Coronary artery (tissue), 2 donors: Measurements from ENCODE around the gene SLC25A53.

Experiments used
- DNase-seq: peaks from one replicate; pipeline ENCODE4 v3.0.0-alpha.2; 2017; ENCODE audit warnings: low spot score
- H3K27ac ChIP-seq, 2 donors: fragments of 200-600 bp; sonication (generic); one replicate each; pipeline ENCODE4 v1.5.1; 2016 to 2019
- H3K4me3 ChIP-seq: fragments of 200-600 bp; sonication (generic); 2 replicates; pipeline ENCODE4 v1.5.1; 2016; ENCODE audit warnings: mild to moderate bottlenecking, moderate library complexity
- TF ChIP-seq, protein P1 (sequence below): fragments of 200-600 bp; sonication (generic); IDR thresholded peaks from one replicate; pipeline ENCODE4 v1.5.1; 2019; ENCODE audit warnings: antibody characterized with exemption

SLC25A53 gene

DNA sequence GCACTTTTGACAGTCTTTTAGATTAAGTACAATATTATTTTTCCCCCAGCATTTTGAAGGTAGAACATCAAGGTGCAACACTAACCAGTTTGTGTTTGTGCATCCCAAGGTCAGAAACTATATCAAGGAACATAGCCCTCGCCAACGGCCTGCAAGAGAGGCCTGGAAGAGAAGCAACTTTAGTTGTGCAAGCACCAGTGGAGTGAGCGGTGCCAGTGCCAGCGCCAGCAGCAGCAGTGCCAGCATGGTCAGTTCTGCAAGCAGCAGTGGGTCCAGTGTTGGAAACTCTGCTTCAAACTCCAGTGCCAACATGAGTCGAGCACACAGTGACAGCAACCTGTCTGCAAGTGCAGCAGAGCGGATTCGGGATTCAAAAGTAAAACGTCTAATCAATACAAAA lies 31.1 kb upstream of the SLC25A53 start:
- Histone ChIP-seq H3K27ac (no peak overlapping the region), H3K4me3 (no peak overlapping the region)
- no peak for DNase-seq
- TF ChIP-seq, protein P1, sequence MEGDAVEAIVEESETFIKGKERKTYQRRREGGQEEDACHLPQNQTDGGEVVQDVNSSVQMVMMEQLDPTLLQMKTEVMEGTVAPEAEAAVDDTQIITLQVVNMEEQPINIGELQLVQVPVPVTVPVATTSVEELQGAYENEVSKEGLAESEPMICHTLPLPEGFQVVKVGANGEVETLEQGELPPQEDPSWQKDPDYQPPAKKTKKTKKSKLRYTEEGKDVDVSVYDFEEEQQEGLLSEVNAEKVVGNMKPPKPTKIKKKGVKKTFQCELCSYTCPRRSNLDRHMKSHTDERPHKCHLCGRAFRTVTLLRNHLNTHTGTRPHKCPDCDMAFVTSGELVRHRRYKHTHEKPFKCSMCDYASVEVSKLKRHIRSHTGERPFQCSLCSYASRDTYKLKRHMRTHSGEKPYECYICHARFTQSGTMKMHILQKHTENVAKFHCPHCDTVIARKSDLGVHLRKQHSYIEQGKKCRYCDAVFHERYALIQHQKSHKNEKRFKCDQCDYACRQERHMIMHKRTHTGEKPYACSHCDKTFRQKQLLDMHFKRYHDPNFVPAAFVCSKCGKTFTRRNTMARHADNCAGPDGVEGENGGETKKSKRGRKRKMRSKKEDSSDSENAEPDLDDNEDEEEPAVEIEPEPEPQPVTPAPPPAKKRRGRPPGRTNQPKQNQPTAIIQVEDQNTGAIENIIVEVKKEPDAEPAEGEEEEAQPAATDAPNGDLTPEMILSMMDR: no peak

DNA sequence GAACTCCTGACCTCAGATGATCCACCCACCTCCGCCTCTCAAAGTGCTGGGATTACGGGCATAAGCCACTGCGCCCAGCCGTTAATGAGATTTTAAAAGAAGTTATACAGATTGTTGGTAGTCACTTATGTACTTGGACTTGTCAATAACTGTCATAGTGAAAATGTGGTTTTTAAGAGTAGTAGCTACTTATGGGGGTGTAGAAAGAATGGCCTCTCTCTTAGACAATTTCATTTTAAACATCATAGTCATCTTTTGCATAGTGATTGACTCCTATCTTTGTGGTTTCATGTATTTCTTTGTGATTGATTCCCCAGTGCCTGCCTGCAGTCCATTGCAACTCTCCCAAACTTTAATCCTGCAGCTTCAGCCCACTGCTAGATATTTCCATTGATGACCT lies 26.9 kb upstream of the SLC25A53 start:
- TF ChIP-seq, protein P1: no peak
- H3K27ac ChIP-seq: no peak overlapping the region
- DNase-seq: no peak
- H3K4me3 ChIP-seq: no peak overlapping the region

DNA sequence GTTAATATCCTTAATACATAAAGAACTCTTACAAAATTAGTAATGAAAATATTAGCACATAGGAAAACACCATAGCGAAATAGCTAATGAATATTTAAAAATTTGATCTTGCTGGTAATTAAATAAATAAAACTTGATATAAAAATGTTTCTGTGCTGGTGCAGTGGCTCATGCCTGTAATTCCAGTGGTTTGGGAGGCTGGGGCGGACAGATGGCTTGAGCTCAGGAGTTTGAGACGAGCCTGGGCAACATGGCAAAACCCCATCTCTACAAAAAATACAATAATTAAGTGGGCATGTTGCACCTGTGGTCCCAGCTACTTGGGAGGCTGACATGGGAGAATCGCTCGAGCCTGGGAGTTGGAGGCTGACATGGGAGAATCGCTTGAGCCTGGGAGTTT lies 17.0 kb upstream of the SLC25A53 start:
- Histone ChIP-seq H3K4me3 (no peak overlapping the region), H3K27ac (no peak overlapping the region)
- TF ChIP-seq, protein P1: no peak
- no peak for DNase-seq

DNA sequence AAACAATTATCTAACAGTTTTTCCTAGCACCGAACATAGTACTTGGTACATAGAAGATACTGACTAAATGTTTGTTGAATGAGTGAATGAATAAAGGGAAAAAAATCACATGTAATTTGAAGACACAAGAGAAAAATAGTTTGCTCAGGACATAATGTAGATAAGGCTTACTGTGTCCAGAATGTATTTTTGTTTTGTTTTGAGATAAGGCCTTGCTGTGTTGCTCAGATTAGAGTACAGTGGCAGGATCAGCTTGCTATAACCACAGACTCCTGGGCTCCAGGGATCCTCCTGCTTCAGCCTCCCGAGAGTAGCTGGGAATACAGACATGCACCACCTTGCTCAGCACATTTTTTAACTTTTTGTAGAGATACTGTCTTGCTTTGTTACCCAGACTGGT lies 16.0 kb upstream of the SLC25A53 start:
- H3K27ac ChIP-seq: no peak overlapping the region
- TF ChIP-seq, protein P1: no peak
- DNase-seq: no peak
- no peak overlapping the region for H3K4me3 ChIP-seq

DNA sequence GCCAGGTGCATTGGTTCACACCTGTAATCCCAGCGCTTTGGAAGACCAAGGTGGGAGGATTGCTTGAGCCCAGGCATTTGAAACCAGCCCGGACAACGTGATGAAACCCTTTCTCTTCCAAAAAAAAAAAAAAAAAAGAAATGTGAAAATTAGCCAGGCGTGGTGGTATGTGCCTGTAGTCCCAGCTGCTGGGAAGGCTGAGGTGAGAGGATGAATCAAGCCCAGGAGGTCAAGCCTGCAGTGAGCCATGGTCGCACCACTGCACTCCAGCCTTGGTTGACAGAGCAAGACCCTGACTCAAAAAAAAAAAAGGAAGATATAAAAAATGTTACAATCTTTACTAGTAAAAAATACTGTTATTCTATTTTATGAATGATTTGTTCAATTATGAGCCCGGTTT lies 15.3 kb upstream of the SLC25A53 start:
- Histone ChIP-seq H3K27ac (no peak overlapping the region), H3K4me3 (no peak overlapping the region)
- DNase-seq: no peak
- TF ChIP-seq, protein P1: no peak

DNA sequence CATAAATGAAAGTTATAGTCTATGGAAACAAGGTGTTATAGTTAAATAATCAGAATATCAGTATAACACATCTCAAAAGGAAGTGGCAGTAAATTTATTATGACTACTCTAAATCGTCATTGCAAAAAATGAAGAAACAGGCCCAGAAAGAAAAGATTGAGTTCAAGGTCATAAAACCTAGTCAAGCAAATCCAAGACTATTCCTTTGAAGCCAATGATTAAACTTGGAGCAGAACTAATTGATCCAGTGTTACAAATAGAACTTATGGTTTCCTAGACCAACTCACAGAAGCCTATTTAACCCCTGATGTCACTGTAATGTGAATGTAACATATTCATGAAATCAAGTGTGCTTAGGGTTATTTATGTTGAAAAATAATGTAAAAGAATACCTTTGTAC lies 11.3 kb upstream of the SLC25A53 start:
- TF ChIP-seq, protein P1: no peak
- DNase-seq: no peak
- Histone ChIP-seq H3K4me3 (peak overlapping the region; percentile 80), H3K27ac (no peak overlapping the region)

DNA sequence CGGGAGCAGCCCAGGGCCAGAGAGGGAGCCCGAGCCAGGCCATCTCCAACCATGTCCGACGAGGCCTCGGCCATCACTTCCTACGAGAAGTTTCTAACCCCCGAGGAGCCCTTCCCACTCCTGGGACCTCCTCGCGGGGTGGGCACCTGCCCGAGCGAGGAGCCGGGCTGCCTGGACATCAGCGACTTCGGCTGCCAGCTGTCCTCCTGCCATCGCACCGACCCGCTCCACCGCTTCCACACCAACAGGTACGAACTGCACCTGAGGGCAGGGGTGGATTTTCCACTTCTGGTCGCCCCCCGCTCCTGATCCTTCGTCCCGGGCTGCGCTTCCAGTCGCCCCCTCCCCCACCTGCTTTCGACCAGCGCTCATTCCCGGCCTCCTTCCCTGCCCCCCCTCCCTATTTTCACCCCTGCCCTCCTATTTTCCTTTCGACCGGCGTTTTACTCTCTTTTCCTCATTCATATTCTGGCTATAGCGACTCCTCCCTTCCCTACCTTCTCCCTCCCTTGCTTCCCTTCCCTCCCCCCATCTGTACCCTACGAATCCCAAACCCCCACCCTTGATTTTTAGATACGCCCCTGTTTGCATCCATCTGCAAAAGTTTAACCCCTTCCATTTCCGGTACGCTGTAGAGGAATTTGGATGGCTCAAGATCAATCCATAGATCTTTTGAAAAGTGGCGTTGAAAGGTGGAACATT lies 10.1 kb upstream of the SLC25A53 start:
- TF ChIP-seq, protein P1: no peak
- H3K27ac ChIP-seq: peak overlapping the region; percentile 76 to 91
- DNase-seq: no peak
- H3K4me3 ChIP-seq: peak overlapping the region; percentile 80
